Gastroesophageal sphincter (tissue), 4 donors: Measurements from ENCODE around the gene VAV2. TPM values are rescaled to one million over a fixed set of nuclear protein-coding genes. Genes with fewer than 3 reads are reported as not detected.

Source experiments
- ATAC-seq: fragments of 150-250 bp; one replicate; pipeline ENCODE4 v1.9.1; 2016; ENCODE audit warnings: mild to moderate bottlenecking, moderate library complexity
- H3K27ac ChIP-seq, 4 donors: fragments of 200-600 bp; sonication (generic) in 3 of 4; 1 replicate in 3 of 4; 2 replicates in 1 of 4; pipeline ENCODE4 v1.5.1; 2016 to 2019
- H3K27me3 ChIP-seq: fragments of 200-600 bp; sonication (generic); one replicate; pipeline ENCODE4 v1.5.1; 2019
- H3K36me3 ChIP-seq, 2 donors: fragments of 200-600 bp; sonication (generic); one replicate each; pipeline ENCODE4 v1.5.1; 2019; ENCODE audit warnings: control low read depth in 1 of 2
- H3K4me1 ChIP-seq, 3 donors: fragments of 200-600 bp; sonication (generic); 1 replicate in 2 of 3; 2 replicates in 1 of 3; pipeline ENCODE4 v1.5.1; 2016 to 2019; ENCODE audit warnings: control low read depth in 2 of 3
- H3K4me3 ChIP-seq, 2 donors: fragments of 200-600 bp; sonication (generic); one replicate each; pipeline ENCODE4 v1.5.1; 2019; ENCODE audit warnings: mild to moderate bottlenecking in 1 of 2, moderate library complexity in 1 of 2
- H3K9me3 ChIP-seq, 3 donors: fragments of 200-600 bp; sonication (generic); one replicate each; pipeline ENCODE4 v1.5.1; 2017 to 2019; ENCODE audit warnings: control low read depth in 2 of 3
- CTCF ChIP-seq, 4 experiments: fragments of 200-600 bp in 2 of 4; fragments of 450-650 bp in 2 of 4; sonication (generic) in 1 of 4; IDR thresholded peaks; one replicate each; pipeline ENCODE4 v1.5.1; 2017 to 2019; ENCODE audit warnings: antibody characterized with exemption in 4 of 4, mild to moderate bottlenecking in 2 of 4, moderate library complexity in 2 of 4
- EP300 ChIP-seq: sonication (generic); formaldehyde crosslinking; IDR thresholded peaks from one replicate; pipeline ENCODE4 v1.6.1; 2017; ENCODE audit warnings: antibody characterized with exemption, mild to moderate bottlenecking
- POLR2A ChIP-seq, 2 donors: fragments of 450-650 bp; IDR thresholded peaks; one replicate each; pipeline ENCODE4 v1.6.1; 2017; ENCODE audit warnings: antibody characterized with exemption in 2 of 2, mild to moderate bottlenecking in 2 of 2, moderate library complexity in 1 of 2
- POLR2AphosphoS5 ChIP-seq: sonication (generic); formaldehyde crosslinking; IDR thresholded peaks from one replicate; pipeline ENCODE4 v1.6.1; 2017; ENCODE audit warnings: antibody characterized with exemption
- WGBS, 2 donors: methylation state at CpG; one replicate each; pipeline ENCODE4 v1.1.5; 2018; ENCODE audit warnings: low coverage in 1 of 2; 5-methylcytosine and 5-hydroxymethylcytosine counted together
- total RNA-seq, 4 donors: library from RNA; depleted of rRNA; stranded (reverse); fragments of >200 nt; gene quantifications; one replicate each; pipeline ENCODE4 v1.1.0, GENCODE V29; 2016

Gene VAV2
- total RNA-seq, 4 donors from 2014 or later = 7.7 to 16.8 (median 8.9) TPM

- WGBS, 2 donors = no CpG with 5 or more reads among the region's 16 CpGs
- Histone ChIP-seq H3K27me3 (peaks cover 20% of the 10 kb centered on the region), H3K4me1 (peaks cover 0 to 40% (median 18%) of the 10 kb centered on the region in 3 donors), H3K36me3 (no peaks in the 10 kb centered on the region), H3K27ac (peak overlapping the region in 3 of 4 donors; percentile 88 to 96 (median 93)), H3K9me3 (no peaks in the 10 kb centered on the region), H3K4me3 (peak overlapping the region in 1 of 2 donors; percentile 83)
- TF ChIP-seq CTCF (IDR thresholded peaks at IDR 0.05) = no peak
- TF ChIP-seq POLR2A (IDR thresholded peaks at IDR 0.05) = no peak
- no peak for TF ChIP-seq POLR2AphosphoS5
- no peak for TF ChIP-seq EP300
- no peak for ATAC-seq
Observed at GRCh38 chr9:133993635-133994253, 1.6 kb upstream of the VAV2 start.

GRCh38 chr9:133992780-133993634 is 883 bp upstream of the VAV2 start:
- Histone ChIP-seq H3K27ac (peak overlapping the region; percentile 72 to 96 (median 90)), H3K4me3 (peak overlapping the region; percentile 55 to 83), H3K27me3 (peaks cover 16% of the 10 kb centered on the region), H3K4me1 (peaks cover 0 to 40% (median 18%) of the 10 kb centered on the region in 3 donors), H3K9me3 (no peaks in the 10 kb centered on the region), H3K36me3 (no peaks in the 10 kb centered on the region)
- TF ChIP-seq POLR2AphosphoS5 (peak; percentile 67), EP300 (no peak), POLR2A (IDR thresholded peaks at IDR 0.05) (peak; percentile 30 to 49), CTCF (IDR thresholded peaks at IDR 0.05) (peak in 3 of 4 experiments; percentile 34 to 62 (median 49))
- ATAC-seq = peak; percentile 83
- WGBS, 2 donors = no CpG with 5 or more reads among the region's 74 CpGs

GRCh38 chr9:133991214-133991921 is 756 bp downstream of the VAV2 start:
- whole genome bisulfite sequencing, 2 donors = 0% methylated on average over 2 of the region's 82 CpGs; no CpG with 5 or more reads in 1 of the 2 donors
- TF ChIP-seq POLR2A (IDR thresholded peaks at IDR 0.05) = no peak
- TF ChIP-seq POLR2AphosphoS5 = no peak
- no peak for TF ChIP-seq CTCF (IDR thresholded peaks at IDR 0.05)
- TF ChIP-seq EP300 = no peak
- Histone ChIP-seq H3K27ac (peak overlapping the region in 3 of 4 donors; percentile 88 to 96 (median 93)), H3K27me3 (peaks cover 2% of the 10 kb centered on the region), H3K4me3 (peak overlapping the region; percentile 55 to 83), H3K9me3 (no peaks in the 10 kb centered on the region), H3K4me1 (peaks cover 0 to 40% (median 18%) of the 10 kb centered on the region in 3 donors), H3K36me3 (no peaks in the 10 kb centered on the region)
- no peak for ATAC-seq

- Histone ChIP-seq H3K9me3 (no peaks in the 10 kb centered on the region), H3K4me3 (peak overlapping the region; percentile 55 to 83), H3K27me3 (no peaks in the 10 kb centered on the region), H3K4me1 (peaks cover 0 to 40% (median 18%) of the 10 kb centered on the region in 3 donors), H3K27ac (peak overlapping the region in 3 of 4 donors; percentile 88 to 96 (median 93)), H3K36me3 (no peaks in the 10 kb centered on the region)
- TF ChIP-seq CTCF (IDR thresholded peaks at IDR 0.05) (no peak), POLR2AphosphoS5 (no peak), EP300 (no peak), POLR2A (IDR thresholded peaks at IDR 0.05) (no peak)
- ATAC-seq = no peak
- no CpG with 5 or more reads among the region's 31 CpGs for WGBS, 2 donors
Observed at GRCh38 chr9:133990366-133991213, 1.5 kb downstream of the VAV2 start.
